Activated CD4-positive, CD25-positive, alpha-beta regulatory T cell treated with anti-CD3 and anti-CD28 coated beads, Interleukin-2, amount 50 U/mL, for 16 hours (primary cell): Measurements from ENCODE around the gene CPEB1.
"Not testable (repeated sequence)": the region's sequence is repeated elsewhere in the genome, so short reads cannot be mapped to it uniquely, and the experiment has no call there.

Experiments used
- DNase-seq: peaks from one replicate; pipeline ENCODE4 v3.0.0-alpha.2; 2020; ENCODE audit warnings: low read depth, low spot score

The CPEB1 gene

DNA sequence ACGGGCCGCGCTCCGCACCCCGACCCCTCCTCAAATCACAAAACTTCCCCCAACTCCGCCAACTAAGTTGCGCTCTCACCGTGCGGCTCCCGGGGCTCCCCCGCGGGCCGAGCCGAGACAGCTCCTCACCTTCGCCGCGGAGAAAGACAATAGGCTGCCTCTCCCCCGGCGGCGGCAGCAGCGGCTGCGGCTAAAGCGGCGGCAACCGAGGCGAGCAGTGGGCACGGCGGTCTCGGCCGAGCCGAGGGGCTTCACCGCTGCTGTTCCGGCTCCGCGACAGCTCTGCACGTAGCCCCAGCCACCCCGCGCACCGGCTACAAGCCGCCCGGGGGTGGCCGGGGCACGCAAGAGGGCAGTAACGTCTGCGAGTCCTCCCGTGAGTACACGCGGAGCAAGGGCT is 133.6 kb downstream of the CPEB1 start:
- DNase-seq, result not testable (repeated sequence)

- DNase-seq, result not testable (repeated sequence)
Observed at GRCh38 chr15:82507693-82508092, 139.5 kb downstream of the CPEB1 start.

GRCh38 chr15:82507087-82507486 is 140.1 kb downstream of the CPEB1 start:
- not testable (repeated sequence) for DNase-seq

GRCh38 chr15:82505842-82506241 is 141.3 kb downstream of the CPEB1 start:
- not testable (repeated sequence) for DNase-seq

- DNase-seq, result not testable (repeated sequence)
Observed at GRCh38 chr15:82504074-82504473, 143.1 kb downstream of the CPEB1 start.

DNA sequence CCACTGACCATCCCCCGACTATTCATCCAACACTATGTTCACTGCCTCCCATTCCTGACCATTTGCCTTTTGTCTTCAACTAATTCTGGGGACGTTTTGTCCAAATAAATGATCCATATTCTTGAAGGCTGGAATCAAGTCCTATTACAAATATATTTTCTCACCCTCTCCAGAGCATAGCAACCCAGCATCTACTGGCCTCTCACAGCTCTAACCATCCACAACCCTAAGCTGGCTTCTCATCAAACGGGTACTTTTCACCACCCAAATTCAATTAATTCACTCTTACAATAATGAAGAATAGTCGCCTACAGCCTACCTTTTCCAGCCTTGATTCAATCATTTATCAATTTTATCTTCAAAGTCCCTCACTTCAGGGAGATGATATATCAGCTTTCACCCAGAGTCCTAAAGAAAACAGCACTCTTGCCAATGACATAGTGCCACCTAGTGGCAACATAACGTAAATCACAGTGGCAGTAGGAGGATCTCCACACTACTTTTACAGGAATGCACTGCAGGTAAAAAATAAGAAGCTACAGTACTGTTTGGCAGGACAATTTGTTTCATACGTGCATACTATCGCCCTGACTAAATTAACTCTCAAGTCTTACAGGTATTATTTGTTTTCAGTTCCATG is 144.3 kb downstream of the CPEB1 start:
- DNase-seq, result not testable (repeated sequence)

DNA sequence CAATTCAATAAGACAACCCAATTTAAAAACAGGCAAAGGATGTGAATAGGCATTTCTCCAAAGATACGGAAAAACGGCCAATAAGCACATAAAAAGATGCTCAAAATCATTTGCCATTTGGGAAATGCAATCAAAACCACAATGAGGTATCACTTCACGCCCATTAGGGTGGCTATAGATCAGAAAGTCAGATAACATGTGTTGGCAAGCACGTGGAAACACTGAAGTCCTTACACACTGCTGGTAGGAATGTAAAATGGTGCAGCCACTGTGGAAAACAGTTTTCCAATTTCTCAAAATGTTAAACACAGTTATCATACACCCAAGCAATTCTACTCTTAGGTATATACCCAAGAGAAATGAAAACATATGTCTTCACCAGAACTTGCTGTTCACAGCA is 146.4 kb downstream of the CPEB1 start:
- not testable (repeated sequence) for DNase-seq

DNA sequence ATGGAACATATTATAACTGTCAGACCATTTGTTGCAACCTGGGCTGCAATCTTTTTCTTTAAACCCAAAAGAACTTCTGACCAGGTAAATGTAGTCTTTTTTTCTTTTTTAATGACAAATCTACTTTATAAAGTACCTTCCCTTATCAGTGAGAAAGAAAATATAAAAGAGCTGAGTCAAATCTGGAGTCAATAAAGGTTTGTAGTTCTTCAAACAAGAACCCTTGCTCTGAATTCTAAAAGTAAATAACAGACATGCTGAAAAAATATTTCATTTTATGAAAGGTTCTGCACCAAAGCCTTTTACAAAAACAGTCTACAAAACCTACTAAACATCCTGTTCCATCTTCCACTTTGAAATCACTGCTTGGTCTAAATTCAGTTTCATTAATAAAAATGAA is 149.2 kb downstream of the CPEB1 start:
- not testable (repeated sequence) for DNase-seq
